Hepatocyte (in vitro differentiated cells): ENCODE data around the gene ATOH1.

Experiments
- CTCF ChIP-seq: fragments of 200-600 bp; sonication (generic); IDR thresholded peaks from 2 replicates; pipeline ENCODE4 v1.5.1; 2016; ENCODE audit warnings: antibody characterized with exemption, mild to moderate bottlenecking; ENCODE audit not compliant: poor library complexity
- EZH2phosphoT487 ChIP-seq: fragments of 200-600 bp; sonication (generic); IDR thresholded peaks from one replicate; pipeline ENCODE4 v1.6.1; 2018; ENCODE audit warnings: antibody characterized with exemption, mild to moderate bottlenecking, low read depth, moderate library complexity; ENCODE audit not compliant: unreplicated experiment, severe bottlenecking

GRCh38 chr4:93865650-93866049 is 37.1 kb downstream of the ATOH1 start:
- TF ChIP-seq CTCF, result no peak
- no peak for TF ChIP-seq EZH2phosphoT487
